ENCODE results near the gene RCN2.
"Not testable (repeated sequence)": the region's sequence is repeated elsewhere in the genome, so short reads cannot be mapped to it uniquely, and the experiment has no call there.

RCN2 gene, protein sequence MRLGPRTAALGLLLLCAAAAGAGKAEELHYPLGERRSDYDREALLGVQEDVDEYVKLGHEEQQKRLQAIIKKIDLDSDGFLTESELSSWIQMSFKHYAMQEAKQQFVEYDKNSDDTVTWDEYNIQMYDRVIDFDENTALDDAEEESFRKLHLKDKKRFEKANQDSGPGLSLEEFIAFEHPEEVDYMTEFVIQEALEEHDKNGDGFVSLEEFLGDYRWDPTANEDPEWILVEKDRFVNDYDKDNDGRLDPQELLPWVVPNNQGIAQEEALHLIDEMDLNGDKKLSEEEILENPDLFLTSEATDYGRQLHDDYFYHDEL

GRCh38 chr15:76931397-76932134 lies at the start of gene RCN2:
Gene RCN2, plus strand, starts transcription at chr15:76931749. Its CDS starts 93 bp downstream, at chr15:76931842.
- DNase-seq: peak; percentile 98

- DNase-seq: no peak
These were observed 46.3 kb upstream of the RCN2 start for GRCh38 chr15:76885212-76885611.

DNA sequence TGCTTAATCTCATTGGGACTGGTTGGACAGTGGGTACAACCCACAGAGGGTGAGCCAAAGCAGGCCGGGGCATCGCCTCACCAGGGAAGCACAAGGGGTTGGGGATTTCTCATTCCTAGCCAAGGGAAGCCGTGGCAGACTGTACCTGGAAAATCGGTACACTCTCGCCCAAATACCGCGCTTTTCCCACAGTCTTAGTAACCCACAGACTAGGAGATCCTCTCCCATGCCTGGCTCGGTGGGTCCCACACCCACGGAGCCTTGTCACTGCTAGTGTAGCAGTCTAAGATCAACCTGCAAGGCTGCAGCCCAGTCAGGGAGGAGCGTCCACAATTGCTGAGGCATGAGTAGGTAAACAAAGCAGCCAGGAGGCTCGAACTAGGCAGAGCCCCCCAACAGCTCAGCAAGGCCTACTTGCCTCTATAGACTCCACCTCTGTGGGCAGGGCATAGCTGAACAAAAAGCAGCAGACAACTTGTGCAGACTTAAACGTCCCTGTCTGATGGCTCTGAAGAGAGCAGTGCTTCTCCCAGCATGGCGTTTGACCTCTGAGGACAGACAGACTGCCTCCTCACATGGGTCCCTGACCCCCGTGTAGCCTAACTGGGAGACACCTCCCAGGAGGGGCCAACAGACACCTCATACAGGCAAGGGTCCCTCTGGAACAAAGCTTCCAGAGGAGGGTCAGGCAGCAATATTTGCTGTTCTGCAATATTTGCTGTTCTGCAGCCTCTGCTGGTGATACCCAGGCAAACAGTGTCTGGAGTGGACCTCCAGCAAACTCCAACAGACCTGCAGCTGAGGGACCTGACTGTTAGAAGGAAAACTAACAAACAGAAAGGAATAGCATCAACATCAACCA lies 44.0 kb upstream of the RCN2 start:
- DNase-seq: not testable (repeated sequence)

DNA sequence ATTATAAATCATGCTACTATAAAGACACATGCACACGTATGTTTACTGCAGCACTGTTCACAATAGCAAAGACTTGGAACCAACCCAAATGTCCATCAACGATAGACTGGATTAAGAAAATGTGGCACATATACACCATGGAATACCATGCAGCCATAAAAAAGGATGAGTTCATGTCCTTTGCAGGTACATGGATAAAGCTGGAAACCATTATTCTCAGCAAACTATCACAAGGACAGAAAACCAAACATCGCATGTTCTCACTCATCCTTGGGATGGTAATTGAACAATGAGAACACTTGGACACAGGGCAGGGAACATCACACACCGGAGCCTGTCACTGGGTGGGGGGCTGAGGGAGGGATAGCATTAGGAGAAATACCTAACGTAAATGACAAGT lies 38.7 kb upstream of the RCN2 start:
- DNase-seq: not testable (repeated sequence)

DNA sequence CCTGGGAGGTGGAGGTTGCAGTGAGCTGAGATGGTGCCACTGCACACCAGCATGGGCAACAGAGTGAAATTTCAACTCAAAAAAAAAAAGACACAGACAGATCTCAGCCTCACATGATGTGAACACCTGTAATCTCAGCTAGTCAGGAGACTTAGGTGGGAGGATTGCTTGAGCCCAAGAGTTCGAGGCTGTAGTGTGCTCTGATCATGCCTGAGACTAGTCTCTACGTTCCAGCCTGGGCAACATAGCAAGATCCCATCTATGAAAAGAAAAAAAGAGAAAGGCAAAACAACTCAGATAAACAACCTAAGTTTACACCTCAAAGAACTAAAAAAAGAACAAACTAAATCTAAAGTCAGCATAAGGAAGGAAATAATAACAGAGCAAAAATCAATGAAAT lies 37.4 kb upstream of the RCN2 start:
- no peak for DNase-seq

- no peak for DNase-seq
These were observed 33.4 kb upstream of the RCN2 start for GRCh38 chr15:76898102-76898501.

DNA sequence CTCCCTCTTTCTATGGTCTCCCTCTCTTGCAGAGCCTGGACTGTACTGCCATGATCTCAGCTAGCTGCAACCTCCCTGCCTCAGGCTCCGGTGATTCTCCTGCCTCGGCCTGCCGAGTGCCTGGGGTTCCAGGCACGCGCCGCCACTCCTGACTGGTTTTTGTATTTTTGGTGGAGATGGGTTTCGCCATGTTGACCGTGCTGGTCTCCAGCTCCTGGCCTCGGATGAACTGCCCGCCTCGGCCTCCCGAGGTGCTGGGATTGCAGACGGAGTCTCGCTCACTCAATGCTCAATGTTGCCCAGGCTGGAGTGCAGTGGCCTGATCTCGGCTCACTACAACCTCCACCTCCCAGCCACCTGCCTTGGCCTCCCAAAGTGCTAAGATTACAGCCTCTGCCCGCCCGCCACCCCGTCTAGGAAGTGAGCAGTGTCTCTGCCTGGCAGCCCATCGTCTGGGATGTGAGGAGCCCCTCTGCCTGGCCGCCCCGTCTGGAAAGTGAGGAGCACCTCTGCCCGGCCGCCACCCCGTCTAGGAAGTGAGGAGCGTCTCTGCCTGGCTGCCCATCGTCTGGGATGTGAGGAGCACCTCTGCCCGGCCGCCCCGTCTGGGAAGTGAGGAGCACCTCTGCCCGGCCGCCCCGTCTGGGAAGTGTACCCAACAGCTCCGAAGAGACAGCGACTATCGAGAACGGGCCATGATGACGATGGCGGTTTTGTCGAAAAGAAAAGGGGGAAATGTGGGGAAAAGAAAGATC lies 32.2 kb upstream of the RCN2 start:
- DNase-seq: not testable (repeated sequence)

DNA sequence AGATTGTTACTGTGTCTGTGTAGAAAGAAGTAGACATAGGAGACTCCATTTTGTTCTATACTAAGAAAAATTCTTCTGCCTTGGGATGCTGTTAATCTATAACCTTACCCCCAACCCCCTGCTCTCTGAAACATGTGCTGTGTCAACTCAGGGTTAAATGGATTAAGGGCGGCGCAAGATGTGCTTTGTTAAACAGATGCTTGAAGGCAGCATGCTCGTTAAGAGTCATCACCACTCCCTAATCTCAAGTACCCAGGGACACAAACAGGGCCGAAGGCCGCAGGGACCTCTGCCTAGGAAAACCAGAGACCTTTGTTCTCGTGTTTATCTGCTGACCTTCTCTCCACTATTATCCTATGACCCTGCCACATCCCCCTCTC lies 31.6 kb upstream of the RCN2 start:
- not testable (repeated sequence) for DNase-seq

DNA sequence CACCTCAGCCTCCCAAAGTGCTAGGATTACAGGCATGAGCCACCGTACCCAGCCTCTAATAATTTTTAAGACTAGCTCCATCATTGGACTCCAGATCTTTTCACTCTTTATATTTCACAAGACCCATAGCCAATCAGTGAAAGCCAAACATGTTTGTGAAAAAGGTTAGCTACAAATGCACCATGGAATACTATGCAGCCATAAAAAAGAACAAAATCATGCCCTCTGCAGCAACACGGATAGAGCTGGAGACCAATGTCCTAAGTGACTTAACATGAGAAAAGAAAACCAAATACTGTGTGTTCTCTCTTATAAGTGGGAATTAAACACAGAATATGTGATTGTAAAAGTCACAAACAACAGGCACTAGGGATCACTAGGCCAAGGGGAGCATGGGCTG lies 29.6 kb upstream of the RCN2 start:
- DNase-seq: no peak

DNA sequence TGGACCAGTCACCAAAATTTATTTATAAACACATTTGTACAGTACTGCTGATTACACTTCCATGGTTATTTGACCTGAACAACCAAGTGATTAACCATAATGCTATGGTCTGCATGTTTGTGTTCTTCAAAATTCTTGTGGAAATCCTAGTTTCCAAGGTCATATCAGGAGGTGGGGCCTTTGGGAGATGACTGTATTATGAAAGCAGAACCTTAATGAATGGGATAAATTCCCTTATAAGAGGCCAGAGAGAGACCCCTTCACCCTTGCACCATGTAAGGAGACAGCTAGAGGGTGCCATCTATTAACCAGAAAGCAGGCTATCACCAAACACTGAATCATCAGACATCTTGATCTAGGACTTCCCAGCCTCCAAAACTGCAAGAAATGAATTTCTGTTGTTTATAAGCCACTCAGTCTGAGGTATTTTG lies 28.3 kb upstream of the RCN2 start:
- peak; percentile 59 for DNase-seq

DNA sequence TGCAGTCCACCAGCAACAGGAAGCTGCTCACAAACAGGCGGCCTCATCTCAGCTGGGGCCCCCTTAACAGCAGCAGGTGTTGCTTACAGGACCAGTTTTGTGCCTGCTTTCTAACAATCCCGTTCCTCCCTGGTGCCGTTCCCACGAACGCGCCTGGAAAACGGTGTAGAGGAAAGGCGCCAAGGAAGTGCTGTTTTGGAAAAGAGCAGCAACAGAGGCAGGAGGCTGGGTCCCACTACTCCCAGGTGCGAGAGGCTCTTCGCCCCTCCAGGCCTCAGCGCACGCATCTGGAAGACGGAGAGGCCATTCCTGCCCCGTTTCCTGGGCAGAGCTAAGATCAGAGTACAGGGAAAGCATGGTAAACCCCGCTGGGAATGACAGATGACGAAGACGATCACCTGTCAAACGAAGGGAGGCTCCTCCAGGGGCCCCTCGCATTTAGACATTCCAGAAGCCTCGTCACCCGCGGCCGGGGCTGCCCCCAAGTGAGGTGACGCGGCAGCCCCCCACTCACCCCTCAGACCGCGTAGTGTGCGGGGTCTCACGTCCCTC lies 27.0 kb upstream of the RCN2 start:
- peak; percentile 23 for DNase-seq

- DNase-seq: peak; percentile 89
These were observed 26.3 kb upstream of the RCN2 start, which contains the start of gene SCAPER for GRCh38 chr15:76905013-76905839. Gene SCAPER, minus strand, starts transcription at chr15:76905340. Its CDS starts 21,523 bp downstream, at chr15:76883817.

GRCh38 chr15:76905855-76906254 lies 25.7 kb upstream of the RCN2 start:
- DNase-seq: no peak

- DNase-seq: no peak
These were observed 19.1 kb upstream of the RCN2 start for GRCh38 chr15:76912430-76912829.

- DNase-seq: no peak
These were observed 17.8 kb upstream of the RCN2 start for GRCh38 chr15:76913737-76914136.

- no peak for DNase-seq
These were observed 15.2 kb upstream of the RCN2 start for GRCh38 chr15:76916369-76916768.

DNA sequence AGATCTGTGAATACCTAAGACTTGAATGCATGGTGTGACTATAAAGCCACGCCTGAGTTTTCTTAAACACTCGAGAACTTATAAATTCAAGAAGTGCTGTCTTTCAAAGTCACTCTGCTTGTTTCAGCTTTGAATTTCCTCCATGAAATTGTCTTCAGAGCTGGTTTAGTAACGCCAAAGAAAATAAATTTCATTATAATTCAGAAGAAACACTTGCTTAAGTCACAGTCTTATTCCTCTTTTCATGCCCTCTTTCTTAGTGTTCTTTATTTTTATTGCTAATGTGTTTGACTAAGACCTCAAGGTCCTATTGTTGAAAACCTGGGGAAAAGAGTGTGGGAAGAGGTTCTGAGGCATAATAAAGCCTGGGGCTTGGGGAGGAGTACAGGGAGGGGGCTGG lies 3.3 kb upstream of the RCN2 start:
- no peak for DNase-seq

DNA sequence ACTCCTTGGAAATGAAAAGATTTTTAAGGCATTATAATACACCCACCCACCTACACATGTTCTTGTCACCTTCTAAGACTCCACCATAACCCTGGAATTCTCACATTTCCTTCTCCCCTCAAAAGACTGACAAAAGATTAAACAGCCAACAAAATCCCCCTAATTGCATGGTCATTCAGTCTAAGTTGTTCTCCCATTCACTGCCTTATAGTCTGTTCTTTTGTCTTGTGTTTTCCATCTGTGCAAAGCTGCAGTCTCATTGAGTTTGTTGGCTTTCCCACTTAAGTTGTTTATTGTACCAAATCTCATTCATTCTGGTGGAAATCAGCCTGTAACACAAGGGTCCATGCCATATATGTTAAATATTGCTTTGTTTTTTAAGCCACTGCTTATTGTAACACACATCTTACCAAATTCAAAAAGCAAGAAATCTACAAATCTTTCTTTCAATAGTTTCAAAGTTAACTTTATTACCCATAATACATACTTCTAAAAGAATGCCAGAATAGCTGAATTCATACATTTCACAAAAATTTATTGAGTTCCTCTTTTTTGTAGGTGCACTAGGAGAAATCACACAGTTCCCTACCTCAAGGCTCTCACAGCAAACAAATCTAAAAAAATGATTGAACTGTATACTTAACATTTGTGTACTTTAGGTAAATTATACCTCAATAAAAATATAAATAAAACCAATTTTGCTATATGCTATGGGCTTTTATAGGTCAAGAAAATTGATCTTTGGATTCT lies 2.4 kb upstream of the RCN2 start:
- DNase-seq: no peak

DNA sequence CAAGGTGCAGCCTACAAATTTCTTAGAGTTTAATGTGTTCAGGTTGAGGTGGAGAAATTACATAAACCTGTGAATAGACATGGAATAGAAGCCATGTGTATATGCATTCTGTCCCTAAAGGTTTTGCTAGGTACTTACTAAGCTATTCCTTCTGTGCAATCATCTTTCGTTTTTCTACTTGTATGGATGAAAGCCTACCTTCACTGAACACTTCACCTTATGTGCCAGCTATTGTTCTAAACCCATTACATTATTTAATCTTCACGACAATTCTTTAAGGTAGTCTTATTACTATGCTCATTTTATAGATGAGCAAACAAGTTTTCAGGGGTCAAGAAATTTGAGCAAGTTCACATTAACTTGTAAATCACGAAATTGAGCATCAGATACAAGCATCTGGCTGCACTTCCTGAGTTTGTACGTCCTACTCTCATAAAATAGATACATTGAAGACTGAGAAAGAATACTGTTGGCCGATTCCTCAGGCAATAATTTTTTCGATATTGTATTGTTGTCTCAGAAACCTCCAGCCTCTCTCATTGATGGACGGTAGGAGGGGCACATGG lies 635 bp upstream of the RCN2 start:
- peak; percentile 32 for DNase-seq

All from hematopoietic multipotent progenitor cell treated with erythropoietin and hydrocortisone succinate and interleukin-3 and kit ligand, for 6 days (in vitro differentiated cells).